ENCODE measurements around the gene CYP24A1.

Gene CYP24A1

DNA sequence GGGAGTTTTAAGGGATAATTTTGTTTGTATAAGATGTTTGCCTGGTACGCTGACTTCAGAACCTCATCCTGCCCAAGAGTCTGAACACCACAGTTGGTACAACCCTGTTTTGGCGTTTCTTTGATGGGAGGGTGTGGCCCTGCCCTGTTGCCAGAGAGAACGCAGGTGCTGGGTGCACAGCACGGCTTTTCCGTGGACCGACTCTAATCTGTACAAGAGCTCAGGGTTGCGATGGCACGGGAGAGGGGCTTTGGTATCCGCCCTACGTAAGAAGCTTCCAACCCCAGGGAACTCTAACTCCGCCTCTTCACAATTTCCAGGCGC, 1.3 kb downstream of the CYP24A1 start:
- H3K36me3 ChIP-seq (ENCODE audit: control insufficient read depth, insufficient read depth, low read length): no peaks in the 10 kb centered on the region
- DNase-seq (ENCODE audit: extremely low read depth, insufficient read length): no peak
- peaks cover 7% of the 10 kb centered on the region for H3K27me3 ChIP-seq (replicated peaks; ENCODE audit: control insufficient read depth, insufficient read depth, low read length)
- H3K4me3 ChIP-seq (replicated peaks; ENCODE audit: low read depth, low read length): no peak overlapping the region
- TF ChIP-seq, protein P1, sequence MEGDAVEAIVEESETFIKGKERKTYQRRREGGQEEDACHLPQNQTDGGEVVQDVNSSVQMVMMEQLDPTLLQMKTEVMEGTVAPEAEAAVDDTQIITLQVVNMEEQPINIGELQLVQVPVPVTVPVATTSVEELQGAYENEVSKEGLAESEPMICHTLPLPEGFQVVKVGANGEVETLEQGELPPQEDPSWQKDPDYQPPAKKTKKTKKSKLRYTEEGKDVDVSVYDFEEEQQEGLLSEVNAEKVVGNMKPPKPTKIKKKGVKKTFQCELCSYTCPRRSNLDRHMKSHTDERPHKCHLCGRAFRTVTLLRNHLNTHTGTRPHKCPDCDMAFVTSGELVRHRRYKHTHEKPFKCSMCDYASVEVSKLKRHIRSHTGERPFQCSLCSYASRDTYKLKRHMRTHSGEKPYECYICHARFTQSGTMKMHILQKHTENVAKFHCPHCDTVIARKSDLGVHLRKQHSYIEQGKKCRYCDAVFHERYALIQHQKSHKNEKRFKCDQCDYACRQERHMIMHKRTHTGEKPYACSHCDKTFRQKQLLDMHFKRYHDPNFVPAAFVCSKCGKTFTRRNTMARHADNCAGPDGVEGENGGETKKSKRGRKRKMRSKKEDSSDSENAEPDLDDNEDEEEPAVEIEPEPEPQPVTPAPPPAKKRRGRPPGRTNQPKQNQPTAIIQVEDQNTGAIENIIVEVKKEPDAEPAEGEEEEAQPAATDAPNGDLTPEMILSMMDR (IDR thresholded peaks at IDR 0.05; ENCODE audit: insufficient read depth, low read length, poor library complexity, severe bottlenecking): no peak

DNA sequence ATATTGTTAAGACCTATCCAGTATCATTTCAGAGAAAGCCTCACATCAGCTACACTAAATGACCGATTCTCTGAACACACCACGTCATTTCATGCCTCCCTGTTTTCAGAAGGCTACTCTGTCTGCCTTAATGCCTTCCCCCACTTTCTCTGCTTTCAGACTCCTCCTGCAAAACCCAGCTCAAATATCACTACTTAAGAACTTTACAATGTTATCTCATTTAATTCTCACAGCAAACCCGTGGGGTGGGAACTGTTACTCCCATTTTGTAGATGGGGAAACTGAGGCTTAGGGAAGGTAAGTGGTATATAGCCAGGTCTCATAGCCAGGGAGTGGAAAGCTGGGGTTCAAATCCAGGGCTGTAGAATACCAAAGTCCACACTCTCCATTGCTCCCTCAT, 2.8 kb downstream of the CYP24A1 start:
- Histone ChIP-seq H3K27me3 (replicated peaks; ENCODE audit: control insufficient read depth, insufficient read depth, low read length) (peaks cover 7% of the 10 kb centered on the region), H3K4me3 (replicated peaks; ENCODE audit: low read depth, low read length) (no peak overlapping the region), H3K36me3 (ENCODE audit: control insufficient read depth, insufficient read depth, low read length) (no peaks in the 10 kb centered on the region)
- no peak for DNase-seq (ENCODE audit: extremely low read depth, insufficient read length)
- TF ChIP-seq, protein P1 (IDR thresholded peaks at IDR 0.05; ENCODE audit: insufficient read depth, low read length, poor library complexity, severe bottlenecking): no peak

DNA sequence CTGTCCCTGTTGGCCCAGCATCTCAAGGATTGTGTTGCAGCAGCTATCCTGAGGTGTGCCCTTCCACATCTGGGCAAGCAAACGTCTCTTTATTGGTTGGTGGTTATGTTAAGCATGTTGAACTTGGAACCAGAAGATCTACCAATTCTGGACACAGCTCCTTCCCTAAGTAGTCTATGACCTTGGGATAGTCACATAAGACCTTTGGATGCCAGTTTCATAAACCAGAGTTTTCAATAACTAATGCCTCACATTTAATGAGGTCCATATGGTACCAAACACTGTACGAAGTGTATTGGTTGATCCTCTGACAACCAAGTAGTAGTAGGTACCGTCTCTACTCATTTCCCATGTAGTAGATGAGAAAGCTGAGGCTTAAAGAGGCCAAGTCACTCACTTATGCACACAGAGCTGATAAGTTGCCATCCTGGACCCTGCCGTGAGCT, 3.7 kb downstream of the CYP24A1 start:
- TF ChIP-seq, protein P1 (IDR thresholded peaks at IDR 0.05; ENCODE audit: insufficient read depth, low read length, poor library complexity, severe bottlenecking): no peak
- no peaks in the 10 kb centered on the region for H3K36me3 ChIP-seq (ENCODE audit: control insufficient read depth, insufficient read depth, low read length)
- DNase-seq (ENCODE audit: extremely low read depth, insufficient read length): no peak
- H3K4me3 ChIP-seq (replicated peaks; ENCODE audit: low read depth, low read length): no peak overlapping the region
- peaks cover 7% of the 10 kb centered on the region for H3K27me3 ChIP-seq (replicated peaks; ENCODE audit: control insufficient read depth, insufficient read depth, low read length)

DNA sequence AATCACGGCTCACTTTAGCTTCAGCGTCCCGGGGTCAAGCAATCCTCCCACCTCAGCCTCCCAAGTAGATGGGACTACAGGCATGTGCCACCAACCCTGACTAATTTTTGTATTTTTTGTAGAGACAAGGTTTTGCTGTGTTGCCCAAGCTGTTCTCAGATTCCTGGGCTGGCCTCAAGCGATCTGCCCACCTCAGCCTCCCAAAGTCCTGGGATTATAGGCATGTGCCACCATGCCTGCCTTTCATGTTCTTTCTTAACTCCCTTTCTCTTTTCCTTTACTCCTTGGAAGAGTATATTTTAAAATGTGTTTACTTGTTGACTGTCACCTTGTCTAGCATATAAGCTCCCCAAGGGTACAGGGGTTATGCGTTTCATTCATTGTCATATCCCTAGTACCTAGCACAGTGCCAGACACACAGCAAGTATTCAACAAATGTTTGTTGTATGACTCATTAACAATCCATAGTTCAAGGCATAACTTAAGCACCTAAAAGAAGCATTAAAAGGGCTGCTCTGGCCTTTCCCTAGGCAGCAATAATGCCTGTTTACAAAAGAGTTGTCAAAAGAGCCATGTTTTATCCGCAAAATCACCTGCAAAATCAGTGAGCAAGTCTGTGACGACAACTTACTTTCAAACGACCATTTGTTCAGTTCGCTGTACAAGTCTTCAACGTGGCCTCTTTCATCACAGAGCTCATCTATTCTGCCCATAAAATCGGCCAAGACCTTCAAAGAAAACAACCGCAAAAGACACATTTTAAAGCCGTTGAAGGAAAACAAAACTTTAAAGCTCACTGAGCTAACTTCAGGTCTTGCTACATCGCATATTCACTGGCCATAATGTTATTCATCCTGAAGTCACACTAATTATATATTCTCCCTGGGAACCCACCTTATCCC, 4.6 kb downstream of the CYP24A1 start:
- Histone ChIP-seq H3K4me3 (replicated peaks; ENCODE audit: low read depth, low read length) (no peak overlapping the region), H3K36me3 (ENCODE audit: control insufficient read depth, insufficient read depth, low read length) (no peaks in the 10 kb centered on the region), H3K27me3 (replicated peaks; ENCODE audit: control insufficient read depth, insufficient read depth, low read length) (peaks cover 7% of the 10 kb centered on the region)
- DNase-seq (ENCODE audit: extremely low read depth, insufficient read length): no peak
- TF ChIP-seq, protein P1 (IDR thresholded peaks at IDR 0.05; ENCODE audit: insufficient read depth, low read length, poor library complexity, severe bottlenecking): no peak

DNA sequence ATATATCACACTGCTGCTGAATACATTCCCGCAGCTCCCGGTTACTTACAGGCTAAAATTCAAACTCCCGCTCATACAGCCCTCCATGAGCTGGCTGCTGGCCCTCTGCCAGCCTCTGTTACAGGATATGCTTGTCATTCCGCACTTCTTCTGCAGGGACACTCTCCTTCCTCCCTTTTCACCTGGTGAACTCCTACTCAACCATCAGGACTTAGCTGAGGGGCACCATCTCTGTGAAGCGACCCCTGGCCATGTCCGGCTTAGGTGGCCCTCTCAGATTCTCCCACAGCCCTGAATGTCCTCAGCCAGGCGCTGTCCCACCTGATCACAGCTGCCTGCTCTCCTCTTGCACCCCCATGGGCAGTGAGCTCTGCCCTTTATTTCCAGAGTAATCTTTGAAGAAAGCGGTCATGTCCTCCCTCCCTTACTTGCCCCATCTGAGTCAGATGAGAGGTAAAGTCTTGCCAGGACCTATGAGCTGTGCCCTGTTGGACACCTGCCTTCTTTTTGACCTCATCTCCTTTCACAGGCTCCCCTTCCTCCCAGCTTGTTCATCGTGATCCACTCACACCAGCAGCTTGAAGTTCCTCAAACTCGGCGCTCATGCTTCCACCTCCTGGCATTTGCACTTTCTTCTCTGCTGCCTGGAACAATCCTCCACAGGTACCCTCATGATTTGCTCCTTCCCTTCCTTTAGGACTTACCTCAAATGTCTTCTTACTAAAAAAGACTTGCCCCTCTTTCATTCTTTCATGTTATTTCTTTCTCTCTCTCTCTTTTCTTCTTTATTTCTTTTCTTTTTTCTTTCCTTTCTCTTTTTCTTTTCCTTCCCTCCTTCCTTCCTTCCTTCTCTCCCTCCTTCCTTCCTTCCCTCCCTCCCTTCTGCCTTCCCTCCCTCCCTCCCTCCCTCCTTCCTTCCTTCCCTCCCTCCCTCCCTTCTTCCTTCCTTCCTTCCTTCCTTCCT, 5.6 kb downstream of the CYP24A1 start:
- TF ChIP-seq, protein P1 (IDR thresholded peaks at IDR 0.05; ENCODE audit: insufficient read depth, low read length, poor library complexity, severe bottlenecking): no peak
- no peaks in the 10 kb centered on the region for H3K36me3 ChIP-seq (ENCODE audit: control insufficient read depth, insufficient read depth, low read length)
- H3K4me3 ChIP-seq (replicated peaks; ENCODE audit: low read depth, low read length): no peak overlapping the region
- H3K27me3 ChIP-seq (replicated peaks; ENCODE audit: control insufficient read depth, insufficient read depth, low read length): peaks cover 4% of the 10 kb centered on the region
- no peak for DNase-seq (ENCODE audit: extremely low read depth, insufficient read length)

All from GM06990 (cell line).